Measurements from ENCODE around the gene SSX5. TPM values are rescaled to one million over a fixed set of nuclear protein-coding genes. Genes with fewer than 3 reads are reported as not detected.
"Not testable (repeated sequence)": the region's sequence is repeated elsewhere in the genome, so short reads cannot be mapped to it uniquely, and the experiment has no call there.

Gene SSX5, protein sequence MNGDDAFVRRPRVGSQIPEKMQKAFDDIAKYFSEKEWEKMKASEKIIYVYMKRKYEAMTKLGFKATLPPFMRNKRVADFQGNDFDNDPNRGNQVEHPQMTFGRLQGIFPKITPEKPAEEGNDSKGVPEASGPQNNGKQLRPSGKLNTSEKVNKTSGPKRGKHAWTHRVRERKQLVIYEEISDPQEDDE
- total RNA-seq, result not detected

DNA sequence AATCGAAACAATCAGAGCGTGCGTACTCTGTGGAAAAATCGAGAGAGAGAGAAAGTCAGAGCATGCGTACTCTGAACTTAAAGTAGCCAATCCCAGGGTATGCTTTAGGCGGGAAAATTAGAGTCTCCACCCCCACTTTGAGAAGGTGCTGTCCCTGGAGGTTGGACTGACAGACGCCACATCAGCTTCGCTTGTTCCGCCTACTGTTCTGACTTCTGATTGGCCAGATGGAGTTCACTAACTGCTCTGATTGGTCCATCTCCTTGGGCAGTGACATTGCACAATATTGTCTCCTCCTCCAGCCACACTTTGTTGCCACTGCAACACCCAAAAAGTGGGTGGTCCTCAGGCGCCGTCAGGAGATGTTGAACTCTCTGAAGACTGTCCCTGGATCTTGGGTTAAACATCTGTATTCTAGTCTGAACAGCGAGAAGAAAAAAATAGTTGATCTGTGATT is at the start of gene SSX5:
Gene SSX5 (minus strand): TSS at position 51 of the 457 bp plus-strand sequence. CDS start 1,437 bp downstream, outside the sequence.
- Histone ChIP-seq H3K4me3 (no peak within 1 kb of the TSS), H3K4me1 (replicated peaks in 1 of 2) (no peaks in the 10 kb centered on the region), H3K27ac (no peak within 1 kb of the TSS)
- in situ Hi-C loops (cut with MboI; ENCODE audit: low pct_unique_long_range_greater_than_20kb in 2 of 9, low sequenced_read_pairs in 9 of 9, unreplicated experiment in 9 of 9), result no loop called here
- WGBS, 10 experiments, result 33 to 95% (median 82%) methylated on average over 3 to 7 of the region's 12 CpGs; no CpG with 5 or more reads in 4 of the 10 experiments
- ATAC-seq (replicated peaks in 6 of 8), result no peak

DNA sequence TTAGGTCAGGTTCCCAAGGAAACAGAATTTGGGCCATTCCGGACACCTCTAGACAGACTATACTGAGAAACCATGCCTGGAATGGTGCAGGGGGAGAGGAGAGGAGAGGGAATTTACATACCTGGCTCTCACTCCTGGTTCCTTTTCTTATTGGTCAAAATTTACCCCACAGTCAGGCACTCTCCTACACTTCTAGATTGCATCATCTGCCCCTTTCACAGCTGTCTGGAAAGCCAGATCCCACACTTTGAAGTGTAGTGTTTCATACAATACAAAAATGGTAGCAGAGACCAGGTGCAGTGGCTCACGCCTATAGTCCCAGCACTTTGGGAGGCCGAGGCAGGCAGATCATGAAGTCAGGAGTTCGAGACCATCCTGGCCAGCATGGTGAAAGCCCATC is 27.6 kb upstream of the SSX5 start:
- H3K4me3 ChIP-seq; H3K4me1 ChIP-seq (replicated peaks in 1 of 2); in situ Hi-C loops (cut with MboI; ENCODE audit: low pct_unique_long_range_greater_than_20kb in 2 of 9, low sequenced_read_pairs in 9 of 9, unreplicated experiment in 9 of 9); ATAC-seq (replicated peaks in 6 of 8); H3K27ac ChIP-seq: not testable (repeated sequence)
- 10 to 43% methylated on average over 2 to 3 of the region's 4 CpGs; no CpG with 5 or more reads in 8 of the 10 experiments for WGBS, 10 experiments

DNA sequence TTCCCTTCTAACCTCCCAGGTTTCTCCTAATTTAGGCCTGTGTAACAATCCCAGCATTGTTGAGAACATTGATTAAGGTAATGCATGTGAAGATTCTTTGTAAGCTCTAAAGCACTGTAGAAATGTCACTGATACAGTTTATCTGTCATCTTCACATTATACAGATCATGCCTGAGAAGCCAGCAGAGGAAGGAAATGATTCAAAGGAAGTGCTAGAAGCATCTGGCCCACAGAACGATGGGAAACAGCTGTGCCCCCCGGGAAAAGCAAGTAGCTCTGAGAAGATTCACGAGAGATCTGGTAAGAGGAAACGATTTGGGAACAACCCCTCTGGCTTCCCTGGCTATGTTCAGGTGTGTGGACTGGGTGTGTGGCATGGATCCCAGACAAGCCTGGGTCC is 17.7 kb upstream of the SSX5 start:
- in situ Hi-C loops (cut with MboI; ENCODE audit: low pct_unique_long_range_greater_than_20kb in 2 of 9, low sequenced_read_pairs in 9 of 9, unreplicated experiment in 9 of 9), result not testable (repeated sequence)
- 0 to 70% (median 7%) methylated on average over 2 to 4 of the region's 4 CpGs; no CpG with 5 or more reads in 7 of the 10 experiments for WGBS, 10 experiments

DNA sequence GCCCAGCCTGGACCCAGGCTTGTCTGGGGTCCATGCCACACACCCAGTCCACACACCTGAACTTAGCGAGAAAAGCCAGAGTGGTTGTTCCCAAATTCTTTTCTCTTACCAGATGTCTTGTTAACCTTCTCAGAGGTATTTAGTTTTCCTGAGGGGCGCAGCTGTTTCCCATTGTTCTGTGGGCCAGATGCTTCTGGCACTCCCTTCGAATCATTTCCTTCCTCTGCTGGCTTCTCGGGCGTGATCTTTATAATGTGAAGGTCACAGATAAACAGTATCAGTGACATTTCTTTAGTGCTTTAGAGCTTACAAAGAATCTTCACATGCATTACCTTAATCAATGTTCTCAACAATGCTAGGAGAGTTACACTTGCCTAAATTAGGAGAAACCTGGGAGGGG is 6.6 kb downstream of the SSX5 start:
- in situ Hi-C loops (cut with MboI; ENCODE audit: low pct_unique_long_range_greater_than_20kb in 2 of 9, low sequenced_read_pairs in 9 of 9, unreplicated experiment in 9 of 9); ATAC-seq (replicated peaks in 6 of 8); H3K4me1 ChIP-seq (replicated peaks in 1 of 2); H3K4me3 ChIP-seq; H3K27ac ChIP-seq: not testable (repeated sequence)
- 8 to 80% (median 64%) methylated on average over 1 to 5 of the region's 5 CpGs; no CpG with 5 or more reads in 5 of the 10 experiments for WGBS, 10 experiments

More for the DNA sequence above, 17.7 kb upstream of the SSX5 start:
- H3K4me1 ChIP-seq (replicated peaks in 1 of 2); H3K4me3 ChIP-seq; ATAC-seq (replicated peaks in 6 of 8); H3K27ac ChIP-seq: not testable (repeated sequence)

DNA sequence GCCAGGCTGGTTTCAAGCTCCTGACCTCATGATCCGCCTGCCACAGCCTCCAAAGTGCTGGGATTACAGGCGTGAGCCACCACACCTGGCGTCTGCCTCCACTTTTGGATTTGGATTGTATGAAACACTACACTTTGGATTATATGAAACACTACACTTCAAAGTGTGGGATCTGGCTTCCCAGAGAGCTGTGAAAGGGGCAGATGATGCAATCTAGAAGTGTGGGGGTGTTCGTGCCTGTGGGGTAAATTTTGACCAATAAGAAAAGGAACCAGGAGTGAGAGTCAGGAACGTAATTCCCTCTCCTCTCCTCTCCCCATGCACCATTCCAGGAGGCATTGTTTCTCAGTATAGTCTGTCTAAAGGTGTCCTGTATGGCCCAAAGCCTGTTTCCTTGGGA is 14.7 kb downstream of the SSX5 start:
- 20 to 100% methylated on average over 1 to 2 of the region's 5 CpGs; no CpG with 5 or more reads in 8 of the 10 experiments for WGBS, 10 experiments
- in situ Hi-C loops (cut with MboI; ENCODE audit: low pct_unique_long_range_greater_than_20kb in 2 of 9, low sequenced_read_pairs in 9 of 9, unreplicated experiment in 9 of 9), result not testable (repeated sequence)

DNA sequence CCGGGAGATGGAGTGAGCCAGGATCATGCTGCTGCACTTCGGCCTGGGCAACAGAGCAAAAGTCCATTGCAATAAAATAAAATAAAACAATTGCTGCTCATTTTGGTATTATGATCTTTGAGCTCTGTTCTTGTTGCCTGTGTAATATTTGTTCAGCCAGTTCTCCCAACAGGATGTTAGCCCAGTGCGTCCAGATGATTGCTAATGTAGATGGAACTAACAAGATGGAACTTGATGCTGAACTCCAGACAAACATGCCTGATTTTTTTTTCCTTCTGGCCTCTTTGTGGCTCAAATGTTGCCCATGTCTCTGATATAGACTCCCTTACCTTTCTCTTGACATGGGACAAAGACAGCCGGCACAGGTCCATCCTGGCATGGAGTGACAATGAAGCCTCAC is 15.8 kb downstream of the SSX5 start:
- in situ Hi-C loops (cut with MboI; ENCODE audit: low pct_unique_long_range_greater_than_20kb in 2 of 9, low sequenced_read_pairs in 9 of 9, unreplicated experiment in 9 of 9), result no loop called here
- H3K4me3 ChIP-seq, result no peak overlapping the region
- no peak overlapping the region for H3K27ac ChIP-seq
- no peak for ATAC-seq (replicated peaks in 6 of 8)
- 40 to 100% (median 100%) methylated on average over 1 to 3 of the region's 4 CpGs; no CpG with 5 or more reads in 5 of the 10 experiments for WGBS, 10 experiments
- H3K4me1 ChIP-seq (replicated peaks in 1 of 2), result no peaks in the 10 kb centered on the region

More for the DNA sequence above, 14.7 kb downstream of the SSX5 start:
- H3K4me1 ChIP-seq (replicated peaks in 1 of 2); H3K4me3 ChIP-seq; ATAC-seq (replicated peaks in 6 of 8); H3K27ac ChIP-seq: not testable (repeated sequence)

DNA sequence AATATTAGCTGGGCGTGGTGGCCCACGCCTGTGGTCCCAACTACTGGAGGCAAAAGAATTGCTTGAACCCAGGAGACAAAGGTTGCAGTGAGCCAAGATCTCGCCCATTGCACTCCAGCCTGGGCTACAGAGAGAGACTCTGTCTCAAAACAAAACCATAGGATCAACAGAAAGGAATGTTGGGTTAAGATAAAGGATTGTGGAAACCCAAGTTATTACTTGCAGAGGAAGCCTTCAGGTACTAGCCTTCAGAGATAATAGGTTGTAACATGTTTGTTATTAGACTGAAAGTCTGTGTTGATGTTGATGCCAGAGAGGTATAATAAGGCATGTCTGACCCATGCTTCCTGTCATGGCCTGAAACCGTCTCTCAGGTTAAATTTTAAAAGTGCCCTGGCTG is 16.9 kb downstream of the SSX5 start:
- no peak overlapping the region for H3K4me3 ChIP-seq
- no peak overlapping the region for H3K27ac ChIP-seq
- no peaks in the 10 kb centered on the region for H3K4me1 ChIP-seq (replicated peaks in 1 of 2)
- no peak for ATAC-seq (replicated peaks in 6 of 8)
- in situ Hi-C loops (cut with MboI; ENCODE audit: low pct_unique_long_range_greater_than_20kb in 2 of 9, low sequenced_read_pairs in 9 of 9, unreplicated experiment in 9 of 9), result no loop called here
- WGBS, 10 experiments, result 20 to 40% (median 36%) methylated on average over 1 to 4 of the region's 4 CpGs; no CpG with 5 or more reads in 7 of the 10 experiments

DNA sequence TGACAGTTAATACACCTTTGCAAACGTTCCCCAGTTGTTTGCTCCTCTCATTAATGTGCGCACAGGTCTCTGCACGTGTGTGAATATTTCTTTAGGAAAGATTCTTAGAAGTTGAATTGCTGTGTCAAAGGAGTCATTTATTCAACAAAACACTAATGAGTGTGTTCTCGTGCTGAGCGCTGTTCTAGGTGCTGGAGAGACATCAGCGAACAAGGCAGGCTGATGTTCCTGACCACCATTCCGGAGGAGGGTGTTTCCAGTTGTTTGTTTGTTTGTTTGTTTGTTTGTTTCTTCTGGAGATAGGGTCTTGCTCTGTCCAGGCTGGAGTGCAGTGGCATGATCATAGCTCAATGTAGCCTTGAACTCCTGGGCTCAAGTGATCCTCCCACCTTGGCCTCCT is 30.3 kb downstream of the SSX5 start:
- H3K27ac ChIP-seq; in situ Hi-C loops (cut with MboI; ENCODE audit: low pct_unique_long_range_greater_than_20kb in 2 of 9, low sequenced_read_pairs in 9 of 9, unreplicated experiment in 9 of 9); H3K4me1 ChIP-seq (replicated peaks in 1 of 2); H3K4me3 ChIP-seq; ATAC-seq (replicated peaks in 6 of 8): not testable (repeated sequence)
- WGBS, 10 experiments, result no CpG with 5 or more reads among the region's 7 CpGs

DNA sequence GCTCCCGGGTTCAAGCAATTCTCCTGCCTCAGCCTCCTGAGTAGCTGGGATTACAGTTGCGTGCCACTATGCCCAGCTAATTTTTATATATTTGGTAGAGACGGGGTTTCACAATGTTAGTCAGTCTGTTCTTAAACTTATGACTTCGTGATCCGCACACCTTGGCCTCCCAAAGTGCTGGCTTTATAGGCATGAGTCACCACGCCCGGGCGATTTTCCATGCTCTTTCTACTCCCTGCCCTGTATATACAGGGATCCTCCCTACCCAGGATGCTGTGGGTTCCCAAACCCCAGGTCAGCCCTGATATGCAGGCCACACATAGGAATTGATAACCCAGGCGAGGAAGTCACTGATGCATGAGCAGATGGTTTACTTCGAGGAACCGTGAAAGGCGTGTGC is 31.4 kb downstream of the SSX5 start:
- in situ Hi-C loops (cut with MboI; ENCODE audit: low pct_unique_long_range_greater_than_20kb in 2 of 9, low sequenced_read_pairs in 9 of 9, unreplicated experiment in 9 of 9), result no loop called here
- H3K4me1 ChIP-seq (replicated peaks in 1 of 2), result no peaks in the 10 kb centered on the region

DNA sequence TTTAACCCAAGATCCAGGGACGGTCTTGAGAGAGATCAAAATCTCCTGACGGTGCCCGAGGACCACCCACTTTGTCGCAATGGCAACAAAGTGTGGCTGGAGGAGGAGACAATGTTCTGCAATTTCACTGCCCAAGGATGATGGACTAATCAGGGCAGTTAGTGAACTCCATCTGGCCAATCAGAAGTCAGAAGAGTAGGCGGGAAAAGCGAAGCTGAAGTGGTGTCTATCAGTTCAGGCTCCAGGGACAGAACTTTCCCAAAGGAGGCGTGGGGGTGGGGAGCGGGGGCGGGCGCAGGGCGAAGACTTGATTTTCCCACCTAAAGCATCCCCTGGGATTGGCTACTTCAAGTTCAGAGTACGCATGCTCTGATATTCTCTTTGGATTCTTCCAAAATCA is 40.6 kb downstream of the SSX5 start:
- no peak for ATAC-seq (replicated peaks in 6 of 8)
- no peak overlapping the region for H3K27ac ChIP-seq
- no peak overlapping the region for H3K4me3 ChIP-seq
- in situ Hi-C loops (cut with MboI; ENCODE audit: low pct_unique_long_range_greater_than_20kb in 2 of 9, low sequenced_read_pairs in 9 of 9, unreplicated experiment in 9 of 9), result no loop called here
- no peaks in the 10 kb centered on the region for H3K4me1 ChIP-seq (replicated peaks in 1 of 2)
- 0 to 64% (median 56%) methylated on average over 1 to 6 of the region's 12 CpGs; no CpG with 5 or more reads in 7 of the 10 experiments for whole genome bisulfite sequencing, 10 experiments

More for the DNA sequence above, 31.4 kb downstream of the SSX5 start:
- no peak overlapping the region for H3K4me3 ChIP-seq
- WGBS, 10 experiments, result 63% methylated on average over 5 of the region's 12 CpGs; no CpG with 5 or more reads in 9 of the 10 experiments
- no peak for ATAC-seq (replicated peaks in 6 of 8)
- no peak overlapping the region for H3K27ac ChIP-seq

DNA sequence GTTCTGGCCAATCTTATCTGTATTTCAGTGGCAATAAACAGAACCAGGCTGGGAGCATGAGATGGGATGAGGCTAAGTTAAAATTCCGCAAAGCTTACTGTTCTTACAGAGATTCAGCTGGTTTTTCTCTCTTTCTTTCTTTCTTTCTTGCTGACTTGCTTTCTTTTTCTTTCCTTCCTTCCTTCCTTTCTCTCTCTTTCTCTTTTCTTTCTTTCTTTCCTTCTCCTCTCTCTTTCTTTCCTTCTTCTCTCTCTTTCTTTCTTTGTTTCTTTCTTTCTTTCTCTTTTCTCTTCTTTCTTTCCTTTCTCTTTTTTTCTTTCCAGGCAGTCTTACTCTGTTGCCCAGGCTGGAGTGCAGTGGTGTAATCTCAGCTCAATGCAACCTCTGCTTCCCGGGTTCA is 41.8 kb downstream of the SSX5 start:
- in situ Hi-C loops (cut with MboI; ENCODE audit: low pct_unique_long_range_greater_than_20kb in 2 of 9, low sequenced_read_pairs in 9 of 9, unreplicated experiment in 9 of 9), result no loop called here
- Histone ChIP-seq H3K27ac (no peak overlapping the region), H3K4me1 (replicated peaks in 1 of 2) (no peaks in the 10 kb centered on the region), H3K4me3 (no peak overlapping the region)
- no peak for ATAC-seq (replicated peaks in 6 of 8)
- 3 to 92% (median 31%) methylated on average over 2 of the region's 2 CpGs; no CpG with 5 or more reads in 4 of the 10 experiments for WGBS, 10 experiments

DNA sequence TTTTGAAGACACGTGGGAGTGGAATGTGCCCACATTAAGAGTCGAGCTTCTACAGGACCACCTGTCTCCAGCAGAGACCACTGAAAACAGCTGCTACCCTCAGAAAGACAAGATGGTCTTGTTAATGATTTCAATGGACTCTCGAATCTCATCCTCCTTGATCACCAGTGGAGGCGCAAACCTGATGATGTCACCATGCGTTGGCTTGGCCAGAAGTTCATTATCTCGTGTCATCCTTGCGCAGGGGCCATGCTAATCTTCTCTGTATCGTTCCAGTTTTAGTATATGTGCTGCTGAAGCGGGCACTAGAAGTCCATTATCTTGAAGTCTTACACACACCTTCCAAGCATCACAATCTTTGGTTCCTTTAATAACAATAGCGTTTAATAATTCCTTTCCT is 42.8 kb downstream of the SSX5 start:
- Histone ChIP-seq H3K4me1 (replicated peaks in 1 of 2) (no peaks in the 10 kb centered on the region), H3K4me3 (no peak overlapping the region), H3K27ac (no peak overlapping the region)
- WGBS, 10 experiments, result 50 to 59% methylated on average over 6 to 10 of the region's 10 CpGs; no CpG with 5 or more reads in 8 of the 10 experiments
- in situ Hi-C loops (cut with MboI; ENCODE audit: low pct_unique_long_range_greater_than_20kb in 2 of 9, low sequenced_read_pairs in 9 of 9, unreplicated experiment in 9 of 9), result no loop called here
- no peak for ATAC-seq (replicated peaks in 6 of 8)

DNA sequence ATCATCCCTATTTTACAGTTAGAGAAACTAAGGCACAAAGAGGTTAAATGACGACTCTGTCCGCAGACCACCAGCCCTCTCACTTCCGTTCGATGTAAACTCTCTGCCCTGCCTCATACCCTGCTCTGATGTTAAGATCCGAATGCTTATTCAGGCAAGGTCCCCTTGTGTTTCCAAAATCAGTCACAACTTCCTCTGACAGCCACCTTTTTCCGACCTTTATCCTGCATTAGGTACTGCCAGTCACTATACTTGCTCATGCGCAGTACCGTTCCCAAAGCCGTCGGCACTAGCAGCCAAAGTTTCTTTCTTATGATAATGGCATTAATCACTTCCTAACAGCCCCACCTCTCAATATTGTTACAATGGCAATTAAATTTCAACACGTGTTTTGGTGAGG is 53.9 kb downstream of the SSX5 start:
- ATAC-seq (replicated peaks in 6 of 8); in situ Hi-C loops (cut with MboI; ENCODE audit: low pct_unique_long_range_greater_than_20kb in 2 of 9, low sequenced_read_pairs in 9 of 9, unreplicated experiment in 9 of 9); H3K27ac ChIP-seq; H3K4me1 ChIP-seq (replicated peaks in 1 of 2); H3K4me3 ChIP-seq: not testable (repeated sequence)
- WGBS, 10 experiments, result 56 to 71% (median 68%) methylated on average over 2 to 5 of the region's 11 CpGs; no CpG with 5 or more reads in 7 of the 10 experiments
